GM18511 (cell line): Measurements from ENCODE around the gene CELF1.

Experiments used
- ATAC-seq: cut with Tn5 transposase; IDR thresholded peaks from one replicate; pipeline ENCODE4 v1.9.1; 2021; ENCODE audit warnings: mild to moderate bottlenecking, moderate library complexity; ENCODE audit not compliant: unreplicated experiment

Gene CELF1

DNA sequence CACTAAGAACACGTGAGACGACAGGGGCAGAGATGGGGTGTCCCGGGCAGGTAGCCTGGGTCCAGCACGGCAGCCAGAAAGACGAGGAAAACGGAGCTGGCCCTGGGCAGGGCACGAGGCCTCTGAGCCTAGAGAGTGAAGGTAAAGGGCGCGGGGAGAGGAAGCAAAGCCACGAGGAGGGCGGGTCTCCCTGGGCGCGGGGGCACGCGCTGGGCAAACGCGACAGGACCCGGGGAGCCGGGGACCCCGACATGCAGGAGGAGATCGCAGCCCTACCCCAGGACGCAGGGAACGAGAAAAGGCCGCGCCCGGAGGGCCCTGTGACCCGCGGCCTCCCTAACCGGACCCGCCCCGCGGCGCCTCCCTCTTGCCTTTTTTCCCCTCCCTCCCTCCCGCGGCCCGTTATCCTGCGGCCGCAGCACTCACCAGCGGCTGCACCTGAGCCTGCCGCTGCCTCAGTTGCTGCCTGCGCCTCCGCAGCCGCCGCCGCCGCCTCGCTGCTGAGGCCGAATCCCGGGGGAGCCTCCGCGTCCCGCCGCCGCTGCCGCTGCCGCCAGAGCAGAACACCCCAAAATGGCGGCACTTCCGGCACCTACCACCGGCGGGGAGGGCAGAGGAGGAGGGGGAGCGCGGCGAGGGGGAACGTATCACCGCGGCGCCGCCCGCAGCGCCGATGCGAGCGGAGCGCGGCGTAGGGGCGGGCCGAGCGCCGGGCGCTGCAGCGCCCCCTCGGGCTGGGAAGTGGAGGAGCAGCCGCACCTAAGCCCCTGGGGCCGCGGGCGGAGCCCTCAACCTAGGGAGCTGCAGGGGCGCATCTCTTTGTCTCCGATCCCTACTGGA is at the start of gene CELF1:
Gene CELF1, minus strand, starts transcription at position 567 of the 840 bp plus-strand sequence. CDS start 53,609 bp downstream, outside the sequence.
- ATAC-seq, result peak; percentile 91

DNA sequence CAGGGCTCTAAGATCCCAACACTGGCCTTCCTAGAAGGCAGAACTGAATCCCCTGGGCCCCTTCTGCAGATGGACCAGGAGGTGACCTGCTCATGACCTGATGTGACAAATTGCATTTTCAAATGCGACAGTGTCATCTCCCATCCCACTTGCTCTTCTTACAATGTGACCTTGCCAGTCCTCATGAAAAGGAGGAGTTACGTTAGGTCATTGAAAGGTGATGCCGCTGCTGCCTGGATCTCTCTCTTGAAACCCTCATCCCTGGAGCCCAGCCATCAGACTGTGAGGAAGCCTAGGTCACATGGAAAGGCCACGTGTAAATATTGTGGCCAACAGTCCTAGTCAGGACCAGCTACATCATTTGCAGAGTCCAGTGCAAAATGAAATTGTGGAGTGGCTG is 47.0 kb upstream of the CELF1 start:
- no peak for ATAC-seq

DNA sequence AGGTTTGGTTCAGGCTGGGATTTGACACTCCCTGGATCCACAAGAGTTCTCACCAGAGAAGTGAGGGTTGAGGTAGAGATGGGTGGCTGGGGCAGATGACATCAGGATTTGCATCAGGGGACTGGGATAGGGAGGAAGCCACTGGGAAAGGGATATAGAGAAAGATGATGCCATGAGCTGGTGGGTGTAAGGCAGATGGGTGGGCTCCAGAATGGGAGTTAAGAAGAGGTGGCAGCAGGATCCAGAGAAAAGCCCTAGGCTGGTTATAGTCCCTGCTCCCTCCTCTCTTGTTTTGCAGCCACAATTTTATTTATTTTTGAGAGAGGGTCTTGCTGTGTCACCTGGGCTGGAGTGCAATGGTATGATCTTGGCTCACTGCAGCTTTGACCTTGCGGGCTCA is 43.0 kb upstream of the CELF1 start:
- ATAC-seq, result no peak

DNA sequence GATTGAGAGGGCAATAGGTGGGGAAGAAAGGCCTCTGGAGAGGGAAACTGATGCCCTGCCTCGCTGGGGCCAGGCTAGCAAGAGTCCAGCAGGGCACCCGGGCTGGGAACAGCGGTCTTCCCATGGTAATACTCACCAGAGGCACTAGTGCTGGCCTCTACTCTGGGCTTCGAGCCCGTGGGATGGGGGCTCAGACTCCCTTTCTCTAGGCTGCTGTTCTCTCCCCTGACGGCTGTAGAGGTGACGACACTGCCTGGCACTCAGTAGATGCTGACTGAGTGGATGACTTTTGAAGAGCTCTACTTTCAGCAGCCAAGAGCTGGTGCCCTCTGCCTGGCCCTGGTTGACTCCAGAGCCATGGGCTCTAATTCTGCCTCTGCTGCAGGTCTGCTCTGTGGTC is 42.1 kb upstream of the CELF1 start:
- no peak for ATAC-seq

DNA sequence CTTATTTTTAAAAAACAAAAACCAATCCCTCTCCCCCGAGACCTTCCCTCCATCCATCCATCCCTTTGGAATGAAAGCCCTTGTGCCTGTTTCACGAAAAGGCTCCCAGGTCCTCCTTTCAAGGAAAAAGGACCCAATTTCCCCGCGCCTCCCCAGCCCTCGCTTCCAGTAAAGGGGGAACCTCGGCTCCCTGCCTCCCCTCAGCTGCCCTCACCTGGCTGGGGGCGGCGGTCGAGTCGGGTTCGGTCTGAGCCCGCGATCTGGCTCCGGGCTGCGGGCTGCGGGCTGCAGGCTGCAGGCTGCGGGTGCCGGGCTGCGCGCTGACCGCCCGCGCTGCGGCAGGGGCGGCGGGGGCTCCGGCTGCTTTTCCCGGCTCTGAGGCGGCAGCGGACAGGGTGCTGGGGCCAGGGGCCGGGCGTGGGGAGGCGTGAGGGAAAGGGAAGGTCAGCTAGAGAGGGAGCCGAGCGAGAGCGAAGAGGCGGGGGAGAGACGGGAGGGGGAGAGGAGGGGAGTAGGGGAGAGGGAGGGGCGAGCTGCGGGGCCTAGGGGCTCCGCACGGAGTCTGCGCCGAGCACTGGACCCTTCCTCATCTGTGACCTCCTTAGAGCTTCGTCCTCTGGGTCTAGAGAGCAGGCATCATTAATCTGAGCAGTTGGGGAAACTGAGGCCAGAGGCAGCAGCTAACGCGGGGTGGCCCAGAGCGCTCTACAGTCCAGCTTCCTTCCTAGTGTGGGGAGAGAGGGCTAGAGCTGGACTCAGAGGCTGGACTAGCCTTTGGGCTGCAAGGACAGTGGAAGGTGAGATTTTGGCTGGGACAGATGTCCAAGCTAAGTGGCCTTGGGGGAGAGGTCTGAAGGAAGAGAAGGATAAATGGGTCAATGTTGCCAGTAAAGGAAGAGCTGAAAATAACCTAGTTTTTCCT is 41.3 kb upstream of the CELF1 start, which contains the start of gene C1QTNF4:
Gene C1QTNF4, minus strand, starts transcription at position 478 of the 922 bp plus-strand sequence. CDS start 3,601 bp downstream, outside the sequence.
- ATAC-seq, result no peak

DNA sequence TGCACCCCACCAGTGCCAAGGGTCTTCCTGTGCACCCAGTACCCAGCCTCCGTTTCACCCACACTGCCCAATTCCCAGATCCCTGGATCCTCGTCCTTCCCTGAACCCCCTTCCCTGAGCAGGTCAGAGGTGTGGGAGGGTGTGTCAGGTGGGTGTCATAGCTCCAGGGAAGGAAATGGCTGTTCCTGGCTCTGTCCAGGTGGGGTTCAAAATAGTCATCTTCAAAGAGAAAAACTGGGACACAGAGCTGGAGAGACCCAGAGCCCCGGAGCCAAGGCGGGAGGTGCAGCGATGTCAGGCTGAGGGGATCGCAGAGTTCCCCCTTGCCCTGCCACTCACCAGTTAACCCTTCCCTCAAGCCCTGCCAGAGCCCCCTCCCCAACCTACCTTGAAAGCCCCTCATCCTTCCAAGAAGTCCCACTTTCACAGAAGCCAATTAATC is 40.6 kb upstream of the CELF1 start:
- no peak for ATAC-seq

DNA sequence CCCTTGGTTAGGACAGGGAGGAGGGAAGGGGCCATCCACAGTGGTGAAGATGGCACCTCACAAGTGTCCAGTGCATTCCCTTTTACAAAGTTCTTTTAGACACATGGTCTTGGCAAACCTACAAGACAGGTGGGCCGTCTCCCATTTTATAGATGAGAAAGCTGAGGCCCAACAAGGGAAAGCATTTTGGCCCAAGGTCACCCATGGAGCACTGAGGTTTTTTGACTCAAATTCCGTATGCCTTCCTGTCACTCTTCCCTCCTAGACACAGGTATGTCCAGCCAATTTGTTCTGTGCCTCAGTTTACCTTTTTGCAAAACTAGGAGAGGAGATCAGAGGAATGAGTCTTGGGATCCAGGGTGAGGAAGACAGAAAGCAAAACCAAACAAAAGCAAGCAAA is 40.0 kb upstream of the CELF1 start:
- no peak for ATAC-seq

DNA sequence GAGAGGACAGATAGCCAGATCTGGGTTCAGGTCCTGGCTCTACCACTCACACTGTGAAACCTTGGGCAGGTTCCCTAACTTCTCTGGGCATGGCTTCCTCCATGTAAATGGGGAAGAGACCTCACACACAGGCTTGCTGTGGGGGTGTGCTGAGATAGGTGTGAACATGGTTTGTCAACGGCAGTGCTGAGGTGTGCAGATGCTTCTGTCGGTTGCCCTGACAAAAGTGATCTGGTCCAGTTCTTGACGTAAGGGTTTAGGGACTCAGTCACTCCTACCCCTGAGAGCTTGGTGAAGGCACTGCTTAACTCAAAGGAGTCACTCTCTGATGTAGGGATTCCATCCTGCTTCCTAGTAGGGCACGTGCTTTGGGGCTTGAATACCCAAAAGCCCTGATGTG is 39.3 kb upstream of the CELF1 start:
- ATAC-seq, result no peak

DNA sequence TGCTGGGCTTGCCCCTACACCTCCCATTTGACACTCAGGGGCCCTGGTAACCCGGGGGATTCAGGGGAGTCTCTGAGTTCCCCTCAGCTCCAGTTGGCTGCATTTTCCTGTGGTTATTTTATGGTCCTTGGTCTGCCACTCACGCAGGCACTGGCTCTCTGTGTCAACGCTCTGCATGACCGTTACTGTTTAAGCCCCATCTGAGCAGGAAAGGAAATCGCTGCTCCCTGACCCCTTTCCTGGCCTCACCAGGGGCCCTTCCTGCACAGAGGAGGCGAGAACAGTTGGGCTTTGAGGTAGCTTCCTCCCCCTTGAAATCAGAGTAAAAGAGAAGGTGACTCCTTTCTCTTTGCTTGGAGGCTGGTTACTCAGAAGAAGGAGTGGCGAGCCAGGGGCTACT is 38.8 kb upstream of the CELF1 start:
- ATAC-seq, result no peak

DNA sequence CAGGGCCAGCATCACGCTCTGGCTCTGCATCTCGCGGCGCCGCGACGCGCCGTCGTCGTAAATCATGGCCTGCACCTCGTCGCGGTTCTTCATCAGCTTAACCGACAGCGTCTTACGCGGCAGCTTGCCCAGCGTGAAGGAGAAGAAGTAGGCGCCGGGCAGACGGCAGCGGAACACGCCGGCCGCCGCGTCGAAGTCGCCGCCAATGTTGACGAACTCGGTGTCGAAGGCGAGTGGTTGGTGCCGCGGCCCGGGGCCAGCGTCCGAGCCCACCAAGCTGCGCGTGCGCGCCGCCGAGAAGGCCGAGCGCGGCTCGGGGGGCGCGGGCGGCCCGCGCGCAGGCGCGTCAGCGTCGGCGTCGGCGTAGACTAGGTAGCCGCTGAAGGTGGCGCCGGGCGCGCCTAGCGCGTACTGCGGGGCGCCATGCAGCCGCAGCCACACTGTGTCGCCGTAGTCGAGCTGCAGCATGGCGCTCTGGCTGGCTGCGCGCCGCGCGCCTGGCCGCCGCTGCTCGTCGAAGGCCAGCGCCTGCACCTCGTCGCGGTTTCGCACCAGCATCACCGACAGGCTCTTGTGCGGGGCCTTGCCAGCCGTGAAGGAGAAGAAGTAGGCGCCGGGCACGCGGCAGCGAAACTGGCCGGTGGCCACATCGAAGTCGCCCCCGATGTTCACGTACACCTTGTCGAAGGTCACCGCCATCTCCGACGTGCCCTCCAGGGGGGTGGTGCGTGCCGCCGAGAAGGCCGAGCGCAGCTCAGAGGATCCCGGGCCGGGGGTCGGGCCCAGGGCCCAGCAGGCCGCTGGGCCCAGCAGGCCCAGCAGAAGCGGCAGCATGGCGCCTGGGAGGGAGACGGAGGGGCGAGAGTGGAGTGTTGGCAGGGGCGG is 37.3 kb upstream of the CELF1 start:
- ATAC-seq, result no peak

DNA sequence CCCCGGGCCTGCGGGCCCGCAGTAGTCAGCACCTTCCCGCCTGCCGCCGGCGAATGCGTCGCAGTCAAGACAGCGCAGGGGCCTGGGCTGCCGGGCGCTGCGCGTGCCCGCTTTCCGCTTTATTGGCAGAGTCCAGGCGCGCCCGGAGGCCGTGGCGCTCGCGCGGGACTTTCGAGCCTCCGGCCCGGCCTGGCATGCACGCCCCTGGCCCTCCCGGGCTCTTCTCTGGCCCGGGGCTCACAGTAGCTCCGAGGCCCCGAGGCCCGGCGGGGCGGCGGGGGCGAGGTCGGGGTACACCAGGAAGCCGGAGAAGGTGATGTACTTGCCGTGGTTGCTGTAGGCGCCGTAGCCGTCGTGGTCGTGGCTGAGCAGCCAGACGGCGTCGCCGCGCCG is 36.6 kb upstream of the CELF1 start:
- ATAC-seq, result no peak

DNA sequence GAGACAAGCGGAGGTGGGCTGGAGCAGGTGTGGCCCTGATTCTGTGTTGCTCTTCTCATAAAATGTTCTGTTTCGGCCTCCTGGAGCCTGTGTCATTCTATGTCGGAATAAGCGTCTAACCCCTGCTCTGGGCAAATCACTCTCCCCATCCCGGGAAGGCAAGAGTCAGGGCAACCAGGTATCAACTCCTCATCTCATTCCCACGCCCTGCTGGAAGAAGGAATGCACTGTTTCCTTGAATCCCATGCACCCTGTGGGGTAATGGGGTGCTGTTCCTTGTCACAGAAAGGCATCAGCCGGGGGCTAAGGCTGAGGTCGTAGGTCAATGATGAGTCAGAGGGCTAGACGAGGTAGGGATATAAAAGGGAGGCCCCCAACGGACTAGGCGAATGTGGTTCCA is 36.2 kb upstream of the CELF1 start:
- no peak for ATAC-seq

DNA sequence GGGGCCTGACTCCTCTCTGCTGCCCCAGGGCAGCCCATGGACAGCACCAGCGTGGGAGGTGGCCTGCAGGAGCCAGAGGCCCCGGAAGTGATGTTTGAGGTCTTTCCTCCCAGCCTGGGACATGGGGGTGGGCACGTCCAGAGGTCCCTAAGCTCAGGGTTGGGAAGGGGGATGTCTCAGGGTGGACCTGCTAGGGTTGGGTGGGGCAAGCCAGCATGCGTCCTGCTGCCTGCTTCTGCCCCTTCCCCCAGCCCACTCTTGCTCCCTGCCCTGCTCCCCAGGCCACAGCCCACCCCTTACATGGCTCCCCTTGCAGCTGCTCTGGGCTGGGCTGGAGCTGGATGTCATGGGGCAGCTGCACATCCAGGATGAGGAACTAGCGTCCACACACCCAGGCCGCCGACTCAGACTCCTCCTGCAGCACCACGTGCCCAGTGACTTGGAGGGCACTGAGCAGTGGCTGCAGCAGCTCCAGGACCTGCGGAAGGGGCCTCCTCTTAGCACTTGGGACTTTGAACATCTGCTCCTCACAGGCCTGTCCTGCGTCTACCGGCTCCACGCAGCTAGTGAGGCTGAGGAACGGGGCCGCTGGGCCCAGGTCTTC is 34.9 kb upstream of the CELF1 start:
- no peak for ATAC-seq

DNA sequence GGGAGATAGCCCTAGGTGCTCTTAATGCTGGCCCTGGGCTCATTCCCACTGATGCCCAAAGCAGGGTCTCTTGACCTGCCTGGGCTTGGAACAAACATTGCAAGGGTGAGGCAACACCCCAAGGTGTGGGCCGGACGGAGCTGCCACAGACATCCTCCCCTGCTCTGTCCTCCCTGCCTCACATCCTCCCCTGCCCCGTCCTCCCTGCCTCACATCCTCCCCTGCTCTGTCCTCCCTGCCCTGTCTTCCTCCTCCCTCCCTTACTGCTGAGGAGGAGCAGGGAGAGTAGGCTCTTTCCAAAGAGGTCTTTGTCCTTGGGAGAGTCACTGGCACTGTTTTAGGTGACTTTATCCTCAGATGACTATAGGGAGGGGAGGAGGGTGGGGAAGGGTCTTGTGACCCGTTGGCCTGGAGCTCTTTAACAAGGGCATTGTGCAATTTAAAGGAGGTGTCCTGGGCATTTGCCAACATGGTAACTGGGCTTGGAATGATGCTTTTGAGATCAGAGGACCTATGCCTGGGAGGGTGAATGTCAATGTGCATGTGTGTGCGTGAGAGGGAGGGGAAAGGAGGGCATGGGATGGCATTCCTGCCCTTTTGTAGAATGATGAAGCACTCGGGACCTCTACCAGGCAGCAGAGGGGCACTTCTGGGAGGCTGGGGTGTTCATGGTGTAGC is 34.2 kb upstream of the CELF1 start:
- ATAC-seq, result no peak

DNA sequence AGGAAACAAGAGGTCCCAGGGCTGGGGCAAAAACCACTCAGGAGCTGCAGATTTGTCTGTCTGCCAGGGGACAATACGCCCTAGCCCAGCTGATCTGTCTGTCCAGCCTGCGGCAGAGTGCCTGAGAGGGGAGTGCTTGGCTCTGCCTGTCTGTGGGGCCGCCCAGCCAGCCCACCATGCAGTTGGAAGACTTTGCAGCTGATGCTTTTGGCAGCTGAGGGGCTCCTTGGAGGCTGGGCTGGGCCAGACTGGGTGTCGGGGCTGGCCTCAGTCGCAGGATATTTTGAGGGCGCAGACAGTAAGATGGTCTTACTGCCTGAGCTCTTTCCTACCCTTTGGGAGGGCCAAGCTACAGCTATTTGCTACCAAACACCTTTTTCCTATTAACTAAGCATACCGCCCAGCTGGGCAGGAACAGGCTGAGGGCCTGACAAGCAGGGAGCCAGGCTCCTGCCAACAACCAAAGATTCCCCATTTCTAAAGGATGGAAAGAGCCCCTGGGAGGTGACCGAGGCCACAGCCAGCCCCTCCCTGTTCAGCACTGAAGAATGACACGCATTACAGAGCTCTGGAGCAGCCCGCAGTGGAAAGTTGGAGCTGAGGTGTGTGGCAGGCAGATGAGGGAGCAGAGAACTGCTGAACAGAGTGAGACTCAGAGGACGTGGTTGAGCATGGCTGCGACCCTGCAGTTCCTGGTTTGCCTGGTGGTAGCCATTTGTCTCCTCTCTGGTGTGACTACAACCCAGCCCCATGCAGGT is 33.3 kb upstream of the CELF1 start, which contains the start of gene FAM180B:
Gene FAM180B, plus strand, starts transcription at position 581 of the 758 bp plus-strand sequence. Its CDS starts 91 bp downstream, at position 672.
- no peak for ATAC-seq

DNA sequence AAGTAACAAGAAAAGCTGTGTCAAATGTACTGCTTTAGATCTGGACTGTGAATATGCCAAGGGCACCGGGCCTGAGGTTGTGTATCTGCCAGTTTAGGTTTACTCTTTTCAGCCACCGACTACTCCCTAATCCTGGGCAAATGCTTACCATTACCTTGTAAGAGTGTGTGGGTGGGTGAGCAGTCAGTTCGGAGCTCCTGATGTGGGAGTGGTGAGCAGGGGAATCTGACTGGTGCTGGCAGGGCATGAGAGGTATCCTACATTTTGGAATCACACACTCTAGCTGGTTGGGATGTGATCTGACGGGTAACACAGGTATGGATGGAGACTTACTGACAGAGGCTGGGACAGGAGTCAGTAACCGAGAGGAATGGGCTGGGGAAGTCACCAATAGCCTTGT is 30.9 kb upstream of the CELF1 start:
- no peak for ATAC-seq

DNA sequence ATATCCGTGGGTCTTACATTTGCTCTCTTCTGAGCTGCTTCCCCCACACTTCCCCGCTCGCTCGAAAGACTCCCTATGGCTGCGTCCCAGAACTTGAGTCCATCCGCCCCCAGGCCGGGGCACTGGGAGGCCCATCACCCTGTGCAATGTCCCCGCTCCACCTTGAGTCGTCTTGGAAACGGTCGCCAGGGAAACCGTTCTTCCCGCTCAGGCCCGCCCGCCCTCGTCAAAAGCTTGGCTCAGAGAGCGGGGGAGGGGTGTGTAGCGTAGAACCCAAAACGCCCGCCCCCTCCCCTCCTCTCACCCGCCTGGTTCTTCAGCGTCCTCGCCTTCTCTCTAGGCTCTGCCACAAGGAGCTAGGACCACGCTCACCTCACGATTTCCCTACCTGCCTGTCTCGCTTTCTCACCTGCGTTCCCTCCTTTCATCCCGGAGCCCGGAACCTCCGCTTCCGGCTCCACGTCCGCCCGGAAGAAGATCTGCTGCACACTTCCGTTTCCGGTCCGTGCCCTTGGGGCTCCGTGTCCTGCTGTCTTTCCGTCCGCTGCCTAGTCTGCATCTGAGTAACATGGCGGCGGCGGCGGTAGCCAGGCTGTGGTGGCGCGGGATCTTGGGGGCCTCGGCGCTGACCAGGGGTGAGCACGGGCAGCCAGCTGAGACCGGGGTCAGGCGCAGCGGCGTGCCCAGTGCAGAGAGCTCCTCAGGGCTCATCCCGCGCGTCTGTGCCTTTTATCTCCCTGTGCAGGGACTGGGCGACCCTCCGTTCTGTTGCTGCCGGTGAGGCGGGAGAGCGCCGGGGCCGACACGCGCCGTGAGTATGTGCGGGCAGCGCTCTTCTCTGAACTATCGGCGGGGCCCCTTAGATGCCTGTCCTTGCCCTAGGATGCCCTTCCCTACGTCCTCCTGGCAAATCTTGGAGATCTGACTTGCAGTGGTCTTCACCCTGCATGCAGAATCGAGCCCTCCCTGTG is 25.9 kb upstream of the CELF1 start, which contains the start of the genes KBTBD4 and NDUFS3:
Gene KBTBD4, minus strand, starts transcription at position 447 of the 971 bp plus-strand sequence. Its CDS starts 19 bp downstream, at position 428.
Gene NDUFS3, plus strand, starts transcription at position 551 of the 971 bp plus-strand sequence. Its CDS starts 18 bp downstream, at position 569.
- ATAC-seq, result peak; percentile 96
